Panc1 (cell line): ENCODE measurements around the gene AGBL4. TPM values are rescaled to one million over a fixed set of nuclear protein-coding genes. Genes with fewer than 3 reads are reported as not detected.

ENCODE experiments used
- ATAC-seq: fragments of 200-7000 bp; cut with Tn5 transposase; 2 replicates; pipeline ENCODE4 v1.9.1; 2020; ENCODE audit warnings: mild to moderate bottlenecking, moderate library complexity
- BruUV-seq: library from RNA; stranded (reverse); fragments of 400-500 nt; replicated peaks from 2 replicates; lab custom pipeline; 2021; lab: Mats Ljungman, UMichigan
- CTCF ChIA-PET: fragments of 300-600 bp; sonication (Branson Sonifier 250); formaldehyde crosslinking; loops from one replicate; lab custom pipeline; 2022; ENCODE audit warnings: antibody characterized with exemption; lab: Charles Lee
- POLR2A ChIA-PET: fragments of 300-600 bp; sonication (Branson Sonifier 250); formaldehyde crosslinking; loops from one replicate; lab custom pipeline; 2022; ENCODE audit warnings: antibody characterized with exemption; lab: Charles Lee
- DNase-seq: peaks from one replicate; pipeline ENCODE4 v3.0.0-alpha.2; 2010; ENCODE audit warnings: low read depth, low spot score
- H3K27ac ChIP-seq: 2 replicates; pipeline ENCODE4 v1.5.1; 2011; ENCODE audit warnings: mild to moderate bottlenecking, low read length, inconsistent platforms
- H3K27me3 ChIP-seq: fragments of 200-500 bp; sonication (Bioruptor generic); 2 replicates; pipeline ENCODE4 v1.6.0; 2014; ENCODE audit warnings: low read length, inconsistent platforms; ENCODE audit not compliant: control insufficient read depth, insufficient read depth
- H3K36me3 ChIP-seq: fragments of 200-500 bp; sonication (Bioruptor generic); 2 replicates; pipeline ENCODE4 v1.5.1; 2014; ENCODE audit warnings: inconsistent platforms, mild to moderate bottlenecking, low read length, moderate library complexity; ENCODE audit not compliant: control insufficient read depth, insufficient read depth
- H3K4me1 ChIP-seq: 2 replicates; pipeline ENCODE4 v1.5.1; 2011; ENCODE audit warnings: inconsistent platforms, mild to moderate bottlenecking, low read length, moderate library complexity; ENCODE audit not compliant: control insufficient read depth, insufficient read depth
- H3K4me3 ChIP-seq, 2 experiments: 2 replicates each; pipeline ENCODE4 v1.5.1; 2011 to 2012; ENCODE audit warnings: low read depth in 2 of 2, low read length in 2 of 2, mild to moderate bottlenecking in 2 of 2, inconsistent platforms in 1 of 2, moderate library complexity in 1 of 2
- H3K9me3 ChIP-seq: fragments of 200-500 bp; sonication (Bioruptor generic); 2 replicates; pipeline ENCODE4 v1.5.1; 2014; ENCODE audit warnings: low read depth, mild to moderate bottlenecking, inconsistent platforms, low read length, moderate library complexity; ENCODE audit not compliant: control insufficient read depth, insufficient read depth
- POLR2AphosphoS5 ChIP-seq: IDR thresholded peaks from 2 replicates; pipeline ENCODE4 v1.6.1; 2012; ENCODE audit warnings: mild to moderate bottlenecking, low read depth, low read length, moderate library complexity
- SIN3A ChIP-seq: IDR thresholded peaks from 2 replicates; pipeline ENCODE4 v1.6.1; 2012; ENCODE audit warnings: low read depth, mild to moderate bottlenecking, low read length, moderate library complexity, borderline replicate concordance; ENCODE audit not compliant: insufficient read depth
- TCF7L2 ChIP-seq: IDR thresholded peaks from 2 replicates; pipeline ENCODE4 v1.6.1; 2011; ENCODE audit warnings: mild to moderate bottlenecking, low read depth, low read length, inconsistent platforms
- in situ Hi-C: cut with HindIII; loops from 2 replicates; pipeline ENCODE4 v1.10.0; 2016; ENCODE audit warnings: low sequenced_read_pairs, low pct_unique_long_range_greater_than_20kb
- intact Hi-C: fragments of 100-400 bp; cut with micrococcal nuclease; formaldehyde crosslinking; loops from one replicate; pipeline ENCODE4 v1.10.0; 2022; ENCODE audit not compliant: unreplicated experiment
- total RNA-seq: library from RNA; stranded (reverse); gene quantifications from one replicate; pipeline ENCODE4 v1.2.1, GENCODE V29; 2021; ENCODE audit not compliant: unreplicated experiment
- TF ChIP-seq, protein P1 (sequence below), 2 experiments: IDR thresholded peaks; 2 replicates each; pipeline ENCODE4 v1.6.1; 2011 to 2012; ENCODE audit warnings: low read depth in 2 of 2, control low read depth in 1 of 2, low read length in 1 of 2, mild to moderate bottlenecking in 1 of 2, moderate library complexity in 1 of 2; ENCODE audit not compliant: insufficient read depth in 1 of 2
- TF ChIP-seq, protein P2 (sequence below): fragments of 450-650 bp; IDR thresholded peaks from 2 replicates; pipeline ENCODE4 v1.5.1; 2017; ENCODE audit warnings: mild to moderate bottlenecking

Gene AGBL4
- total RNA-seq, 1 experiment from 2014 or later, result not detected

DNA sequence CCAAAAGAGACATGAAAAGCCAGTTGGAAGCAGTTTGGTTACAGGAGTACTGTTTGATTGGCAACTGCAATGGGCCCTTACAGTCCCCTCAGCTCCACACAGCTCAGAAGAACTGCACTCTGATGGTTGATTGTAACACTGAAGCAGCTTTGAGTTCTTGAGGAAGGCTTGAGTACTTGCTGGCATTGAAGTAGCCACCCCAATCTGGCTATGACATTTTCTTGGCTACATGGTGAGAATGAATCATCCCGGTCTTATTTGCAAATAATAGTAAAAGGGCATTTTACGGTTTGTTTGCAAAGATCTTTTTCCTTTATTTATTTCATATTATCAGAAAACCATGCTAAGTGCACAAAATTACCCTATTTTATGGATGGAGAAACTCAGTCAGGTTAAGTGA, 1087.3 kb downstream of the AGBL4 start:
- no peak overlapping the region for H3K27ac ChIP-seq
- no peaks in the 10 kb centered on the region for H3K36me3 ChIP-seq
- no TSS peak for BruUV-seq
- H3K4me1 ChIP-seq, result no peaks in the 10 kb centered on the region
- H3K4me3 ChIP-seq, result no peak overlapping the region
- CTCF ChIA-PET, result no interaction called here
- POLR2A ChIA-PET, result no interaction called here
- no peak for DNase-seq
- no peaks in the 10 kb centered on the region for H3K9me3 ChIP-seq
- intact Hi-C loops, result no loop called here
- ATAC-seq, result no peak
- in situ Hi-C loops, result no loop called here
- H3K27me3 ChIP-seq, result no peaks in the 10 kb centered on the region
- TF ChIP-seq TCF7L2 (no peak), SIN3A (no peak), POLR2AphosphoS5 (no peak)
- TF ChIP-seq, protein P1, sequence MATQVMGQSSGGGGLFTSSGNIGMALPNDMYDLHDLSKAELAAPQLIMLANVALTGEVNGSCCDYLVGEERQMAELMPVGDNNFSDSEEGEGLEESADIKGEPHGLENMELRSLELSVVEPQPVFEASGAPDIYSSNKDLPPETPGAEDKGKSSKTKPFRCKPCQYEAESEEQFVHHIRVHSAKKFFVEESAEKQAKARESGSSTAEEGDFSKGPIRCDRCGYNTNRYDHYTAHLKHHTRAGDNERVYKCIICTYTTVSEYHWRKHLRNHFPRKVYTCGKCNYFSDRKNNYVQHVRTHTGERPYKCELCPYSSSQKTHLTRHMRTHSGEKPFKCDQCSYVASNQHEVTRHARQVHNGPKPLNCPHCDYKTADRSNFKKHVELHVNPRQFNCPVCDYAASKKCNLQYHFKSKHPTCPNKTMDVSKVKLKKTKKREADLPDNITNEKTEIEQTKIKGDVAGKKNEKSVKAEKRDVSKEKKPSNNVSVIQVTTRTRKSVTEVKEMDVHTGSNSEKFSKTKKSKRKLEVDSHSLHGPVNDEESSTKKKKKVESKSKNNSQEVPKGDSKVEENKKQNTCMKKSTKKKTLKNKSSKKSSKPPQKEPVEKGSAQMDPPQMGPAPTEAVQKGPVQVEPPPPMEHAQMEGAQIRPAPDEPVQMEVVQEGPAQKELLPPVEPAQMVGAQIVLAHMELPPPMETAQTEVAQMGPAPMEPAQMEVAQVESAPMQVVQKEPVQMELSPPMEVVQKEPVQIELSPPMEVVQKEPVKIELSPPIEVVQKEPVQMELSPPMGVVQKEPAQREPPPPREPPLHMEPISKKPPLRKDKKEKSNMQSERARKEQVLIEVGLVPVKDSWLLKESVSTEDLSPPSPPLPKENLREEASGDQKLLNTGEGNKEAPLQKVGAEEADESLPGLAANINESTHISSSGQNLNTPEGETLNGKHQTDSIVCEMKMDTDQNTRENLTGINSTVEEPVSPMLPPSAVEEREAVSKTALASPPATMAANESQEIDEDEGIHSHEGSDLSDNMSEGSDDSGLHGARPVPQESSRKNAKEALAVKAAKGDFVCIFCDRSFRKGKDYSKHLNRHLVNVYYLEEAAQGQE (IDR thresholded peaks at IDR 0.05; ENCODE audit: insufficient read depth in 1 of 2, low read depth in 2 of 2, low read length in 1 of 2), result no peak
- TF ChIP-seq, protein P2, sequence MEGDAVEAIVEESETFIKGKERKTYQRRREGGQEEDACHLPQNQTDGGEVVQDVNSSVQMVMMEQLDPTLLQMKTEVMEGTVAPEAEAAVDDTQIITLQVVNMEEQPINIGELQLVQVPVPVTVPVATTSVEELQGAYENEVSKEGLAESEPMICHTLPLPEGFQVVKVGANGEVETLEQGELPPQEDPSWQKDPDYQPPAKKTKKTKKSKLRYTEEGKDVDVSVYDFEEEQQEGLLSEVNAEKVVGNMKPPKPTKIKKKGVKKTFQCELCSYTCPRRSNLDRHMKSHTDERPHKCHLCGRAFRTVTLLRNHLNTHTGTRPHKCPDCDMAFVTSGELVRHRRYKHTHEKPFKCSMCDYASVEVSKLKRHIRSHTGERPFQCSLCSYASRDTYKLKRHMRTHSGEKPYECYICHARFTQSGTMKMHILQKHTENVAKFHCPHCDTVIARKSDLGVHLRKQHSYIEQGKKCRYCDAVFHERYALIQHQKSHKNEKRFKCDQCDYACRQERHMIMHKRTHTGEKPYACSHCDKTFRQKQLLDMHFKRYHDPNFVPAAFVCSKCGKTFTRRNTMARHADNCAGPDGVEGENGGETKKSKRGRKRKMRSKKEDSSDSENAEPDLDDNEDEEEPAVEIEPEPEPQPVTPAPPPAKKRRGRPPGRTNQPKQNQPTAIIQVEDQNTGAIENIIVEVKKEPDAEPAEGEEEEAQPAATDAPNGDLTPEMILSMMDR, result no peak

GRCh38 chr1:48932366-48932765, 1091.4 kb downstream of the AGBL4 start:
- TF ChIP-seq, protein P1 (IDR thresholded peaks at IDR 0.05; ENCODE audit: insufficient read depth in 1 of 2, low read depth in 2 of 2, low read length in 1 of 2), result no peak
- intact Hi-C loops (no loop called here), in situ Hi-C loops (no loop called here)
- H3K9me3 ChIP-seq, result no peaks in the 10 kb centered on the region
- BruUV-seq, result no TSS peak
- POLR2A ChIA-PET, result no interaction called here
- CTCF ChIA-PET, result no interaction called here
- no peak overlapping the region for H3K4me3 ChIP-seq
- H3K36me3 ChIP-seq, result no peaks in the 10 kb centered on the region
- DNase-seq (no peak), ATAC-seq (no peak)
- H3K4me1 ChIP-seq, result no peaks in the 10 kb centered on the region
- H3K27me3 ChIP-seq, result no peaks in the 10 kb centered on the region
- no peak overlapping the region for H3K27ac ChIP-seq
